ENCODE measurements around the gene CDH13.

DNA sequence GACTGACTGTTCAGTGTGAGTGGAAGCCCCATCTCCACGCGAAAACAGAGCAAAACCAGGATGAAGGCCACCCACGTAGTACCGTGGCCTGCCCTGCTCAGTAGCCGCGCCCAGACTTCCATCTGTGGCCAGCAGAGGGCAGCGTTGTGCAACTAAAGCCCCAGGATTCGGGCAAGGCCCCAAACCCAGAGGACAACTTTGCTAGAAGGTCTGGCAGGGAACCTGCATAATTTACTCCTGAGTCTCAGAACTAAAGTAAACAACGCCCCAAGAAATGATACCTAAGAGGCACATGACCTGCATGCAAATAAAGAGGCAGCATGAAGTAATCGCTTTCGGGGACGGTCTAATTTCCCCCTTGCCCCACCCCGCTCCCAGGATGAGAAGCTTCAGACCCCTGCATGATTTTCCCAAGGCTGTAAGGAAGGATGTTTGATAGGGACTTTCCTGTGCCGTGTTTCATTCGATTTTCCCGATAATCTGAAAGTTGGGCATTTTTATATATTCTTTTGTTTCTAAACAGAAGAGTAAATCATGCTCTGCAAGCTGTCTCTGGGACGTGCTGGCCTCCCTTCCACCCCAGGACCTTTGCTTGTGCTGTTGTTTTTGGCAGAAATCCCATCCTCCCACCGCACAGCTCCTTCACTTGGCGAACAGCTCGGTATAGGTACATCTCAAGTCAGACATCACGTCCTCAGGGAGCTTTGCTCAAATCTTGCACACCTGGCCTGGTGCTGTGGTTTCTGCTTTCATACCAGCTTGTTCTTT lies 1199.6 kb downstream of the CDH13 start:
- TF ChIP-seq, protein P1, sequence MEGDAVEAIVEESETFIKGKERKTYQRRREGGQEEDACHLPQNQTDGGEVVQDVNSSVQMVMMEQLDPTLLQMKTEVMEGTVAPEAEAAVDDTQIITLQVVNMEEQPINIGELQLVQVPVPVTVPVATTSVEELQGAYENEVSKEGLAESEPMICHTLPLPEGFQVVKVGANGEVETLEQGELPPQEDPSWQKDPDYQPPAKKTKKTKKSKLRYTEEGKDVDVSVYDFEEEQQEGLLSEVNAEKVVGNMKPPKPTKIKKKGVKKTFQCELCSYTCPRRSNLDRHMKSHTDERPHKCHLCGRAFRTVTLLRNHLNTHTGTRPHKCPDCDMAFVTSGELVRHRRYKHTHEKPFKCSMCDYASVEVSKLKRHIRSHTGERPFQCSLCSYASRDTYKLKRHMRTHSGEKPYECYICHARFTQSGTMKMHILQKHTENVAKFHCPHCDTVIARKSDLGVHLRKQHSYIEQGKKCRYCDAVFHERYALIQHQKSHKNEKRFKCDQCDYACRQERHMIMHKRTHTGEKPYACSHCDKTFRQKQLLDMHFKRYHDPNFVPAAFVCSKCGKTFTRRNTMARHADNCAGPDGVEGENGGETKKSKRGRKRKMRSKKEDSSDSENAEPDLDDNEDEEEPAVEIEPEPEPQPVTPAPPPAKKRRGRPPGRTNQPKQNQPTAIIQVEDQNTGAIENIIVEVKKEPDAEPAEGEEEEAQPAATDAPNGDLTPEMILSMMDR (conservative IDR thresholded peaks at IDR 0.05; ENCODE audit: low read depth in 2 of 2), result peak; percentile 94 to 96
- TF ChIP-seq EZH2phosphoT487 (IDR thresholded peaks at IDR 0.05; ENCODE audit: unreplicated experiment) (no peak), EZH2 (IDR thresholded peaks at IDR 0.05; ENCODE audit: low read depth, unreplicated experiment) (no peak), ZNF331 (CRISPR knock-in tag; IDR thresholded peaks at IDR 0.05; ENCODE audit: low read depth) (no peak), POLR2AphosphoS5 (IDR thresholded peaks at IDR 0.05; ENCODE audit: low read depth) (no peak)

Data from GM23338 (cell line).